VCaP (cell line): Measurements from ENCODE around the gene PTPRU.

ENCODE experiments used
- H3K27ac ChIP-seq: fragments of 450-650 bp; 2 replicates; pipeline ENCODE4 v1.5.1; 2017
- TF ChIP-seq, protein P1 (sequence below): fragments of 450-650 bp; conservative IDR thresholded peaks from 2 replicates; pipeline ENCODE4 v1.5.1; 2017; ENCODE audit warnings: mild to moderate bottlenecking, moderate library complexity

The PTPRU gene

DNA sequence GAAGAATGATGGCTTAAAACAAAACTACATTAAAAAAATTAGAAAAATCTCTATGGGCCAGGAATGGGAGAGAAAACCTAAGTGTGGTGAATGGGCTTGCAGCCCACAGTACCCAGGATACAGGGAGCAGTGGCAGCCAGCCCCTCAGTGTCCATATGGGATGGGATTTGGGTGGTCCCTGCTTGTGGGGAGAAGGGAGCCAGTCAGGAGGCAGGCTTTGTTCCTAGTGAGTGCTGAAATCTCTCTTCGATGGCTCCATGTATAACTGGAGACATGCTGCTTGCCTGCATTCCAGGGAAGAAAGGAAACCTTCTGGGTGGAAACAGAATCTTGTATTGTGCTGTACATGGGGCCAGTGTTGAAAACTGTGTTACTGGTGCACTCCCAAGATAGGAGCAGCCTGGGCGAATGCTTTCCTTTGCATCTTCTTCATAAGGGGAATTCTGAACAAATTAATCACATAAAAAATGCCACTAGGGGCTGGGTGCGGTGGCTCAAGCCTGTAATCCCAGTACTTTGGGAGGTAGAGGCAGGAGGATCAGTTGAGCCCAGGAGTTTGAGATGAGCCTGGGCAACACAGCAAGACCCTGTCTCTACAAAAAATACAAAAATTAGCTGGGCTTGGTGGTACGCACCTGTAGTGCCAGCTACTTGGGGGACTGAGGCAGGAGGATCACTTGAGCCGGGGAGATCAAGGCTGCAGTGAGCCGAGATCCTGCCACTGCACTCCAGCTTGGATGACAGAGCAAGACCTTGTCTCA lies 36.0 kb downstream of the PTPRU start:
- H3K27ac ChIP-seq: no peak overlapping the region
- TF ChIP-seq, protein P1, sequence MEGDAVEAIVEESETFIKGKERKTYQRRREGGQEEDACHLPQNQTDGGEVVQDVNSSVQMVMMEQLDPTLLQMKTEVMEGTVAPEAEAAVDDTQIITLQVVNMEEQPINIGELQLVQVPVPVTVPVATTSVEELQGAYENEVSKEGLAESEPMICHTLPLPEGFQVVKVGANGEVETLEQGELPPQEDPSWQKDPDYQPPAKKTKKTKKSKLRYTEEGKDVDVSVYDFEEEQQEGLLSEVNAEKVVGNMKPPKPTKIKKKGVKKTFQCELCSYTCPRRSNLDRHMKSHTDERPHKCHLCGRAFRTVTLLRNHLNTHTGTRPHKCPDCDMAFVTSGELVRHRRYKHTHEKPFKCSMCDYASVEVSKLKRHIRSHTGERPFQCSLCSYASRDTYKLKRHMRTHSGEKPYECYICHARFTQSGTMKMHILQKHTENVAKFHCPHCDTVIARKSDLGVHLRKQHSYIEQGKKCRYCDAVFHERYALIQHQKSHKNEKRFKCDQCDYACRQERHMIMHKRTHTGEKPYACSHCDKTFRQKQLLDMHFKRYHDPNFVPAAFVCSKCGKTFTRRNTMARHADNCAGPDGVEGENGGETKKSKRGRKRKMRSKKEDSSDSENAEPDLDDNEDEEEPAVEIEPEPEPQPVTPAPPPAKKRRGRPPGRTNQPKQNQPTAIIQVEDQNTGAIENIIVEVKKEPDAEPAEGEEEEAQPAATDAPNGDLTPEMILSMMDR: no peak

DNA sequence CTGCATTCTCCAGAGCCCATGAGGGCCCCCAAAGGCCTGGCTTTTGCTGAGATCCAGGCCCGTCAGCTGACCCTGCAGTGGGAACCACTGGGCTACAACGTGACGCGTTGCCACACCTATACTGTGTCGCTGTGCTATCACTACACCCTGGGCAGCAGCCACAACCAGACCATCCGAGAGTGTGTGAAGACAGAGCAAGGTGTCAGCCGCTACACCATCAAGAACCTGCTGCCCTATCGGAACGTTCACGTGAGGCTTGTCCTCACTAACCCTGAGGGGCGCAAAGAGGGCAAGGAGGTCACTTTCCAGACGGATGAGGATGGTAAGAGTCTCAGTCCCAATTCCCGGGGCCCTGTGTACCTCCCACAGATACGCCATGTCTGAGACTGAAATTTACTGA lies 39.1 kb downstream of the PTPRU start:
- TF ChIP-seq, protein P1: no peak
- no peak overlapping the region for H3K27ac ChIP-seq

DNA sequence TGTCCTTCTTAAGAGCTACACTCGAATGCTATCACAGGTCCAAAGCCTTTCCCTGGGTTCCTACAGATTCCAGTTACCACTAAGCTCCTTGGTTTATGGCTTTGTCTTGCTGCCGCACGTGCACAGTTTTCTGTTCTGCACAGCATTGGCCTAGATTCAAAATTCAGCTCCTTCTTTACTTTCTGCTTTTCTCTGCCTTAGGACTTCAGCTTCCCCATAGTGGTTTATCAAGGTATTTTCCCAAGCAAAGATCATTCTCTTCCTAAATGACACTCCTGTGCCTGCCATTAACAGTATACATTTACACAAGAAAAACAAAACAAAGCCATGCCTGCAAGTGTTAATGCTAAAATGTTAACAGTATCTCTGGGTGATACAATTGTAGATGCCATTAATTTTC lies 41.8 kb downstream of the PTPRU start:
- no peak overlapping the region for H3K27ac ChIP-seq
- TF ChIP-seq, protein P1: no peak

DNA sequence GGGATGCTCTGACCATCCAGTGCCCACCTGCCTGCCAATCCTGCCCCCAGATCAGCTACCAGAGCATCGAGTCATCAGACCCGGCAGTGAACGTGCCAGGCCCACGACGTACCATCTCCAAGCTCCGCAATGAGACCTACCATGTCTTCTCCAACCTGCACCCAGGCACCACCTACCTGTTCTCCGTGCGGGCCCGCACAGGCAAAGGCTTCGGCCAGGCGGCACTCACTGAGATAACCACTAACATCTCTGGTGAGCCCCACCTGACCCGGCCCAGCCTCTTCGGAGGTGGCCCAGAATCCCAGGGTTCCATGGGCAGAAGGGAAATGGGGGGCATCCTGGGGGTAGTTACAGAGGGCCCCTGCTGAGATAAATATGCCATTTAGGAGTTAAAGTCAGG lies 43.1 kb downstream of the PTPRU start:
- TF ChIP-seq, protein P1: no peak
- no peak overlapping the region for H3K27ac ChIP-seq

DNA sequence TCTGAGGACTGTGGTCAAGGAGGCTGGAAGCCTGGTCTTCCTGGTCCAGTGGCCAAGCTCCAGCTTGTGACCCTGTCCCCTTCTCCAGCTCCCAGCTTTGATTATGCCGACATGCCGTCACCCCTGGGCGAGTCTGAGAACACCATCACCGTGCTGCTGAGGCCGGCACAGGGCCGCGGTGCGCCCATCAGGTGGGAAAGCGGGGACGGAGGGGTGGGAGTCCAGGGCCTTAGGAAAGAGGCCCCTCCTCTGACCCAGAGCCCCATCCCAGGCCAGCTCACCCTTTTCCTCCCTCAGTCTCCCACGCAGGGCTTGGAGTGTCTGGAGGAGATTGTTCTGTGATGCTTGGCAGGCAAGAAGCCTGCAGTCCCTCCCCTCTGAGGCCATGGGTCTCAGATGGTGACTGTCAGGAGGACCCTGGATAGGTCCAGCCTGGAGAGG lies 43.6 kb downstream of the PTPRU start:
- H3K27ac ChIP-seq: no peak overlapping the region
- TF ChIP-seq, protein P1: no peak

DNA sequence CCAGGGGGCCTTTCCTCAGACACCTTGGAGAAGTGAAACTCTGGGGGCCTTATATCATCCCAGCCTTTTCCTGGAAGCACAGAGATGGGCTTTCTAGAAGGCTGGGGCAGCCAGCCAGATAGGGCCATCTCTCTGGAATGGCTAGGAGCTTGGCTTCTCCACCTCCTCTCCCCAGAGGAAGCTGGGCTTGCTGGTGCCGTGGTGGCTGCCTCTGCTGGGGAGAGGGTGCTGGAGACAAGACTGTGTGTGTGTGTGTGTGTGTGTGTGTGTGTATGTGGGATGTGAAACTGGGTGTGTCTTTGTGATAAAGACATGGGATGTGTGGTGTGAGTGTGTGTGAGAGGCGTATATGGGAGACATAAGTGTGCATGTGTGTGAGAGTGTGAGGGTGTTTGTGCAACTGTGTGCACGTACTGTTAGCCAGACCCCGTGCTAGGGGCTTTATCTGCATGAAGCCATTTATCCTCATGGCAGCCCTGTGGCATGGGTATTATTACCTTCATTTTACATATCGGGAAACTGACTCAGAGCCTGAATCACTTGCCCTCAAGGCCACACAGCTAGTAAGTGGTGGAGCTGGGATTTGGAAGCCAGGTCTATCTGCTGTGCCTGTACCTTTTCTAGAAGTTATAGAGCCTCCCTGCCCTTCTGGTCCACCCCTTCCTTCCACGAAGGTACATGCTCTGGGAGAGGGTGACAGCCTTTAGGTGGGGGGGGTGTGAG lies 44.2 kb downstream of the PTPRU start:
- TF ChIP-seq, protein P1: no peak

DNA sequence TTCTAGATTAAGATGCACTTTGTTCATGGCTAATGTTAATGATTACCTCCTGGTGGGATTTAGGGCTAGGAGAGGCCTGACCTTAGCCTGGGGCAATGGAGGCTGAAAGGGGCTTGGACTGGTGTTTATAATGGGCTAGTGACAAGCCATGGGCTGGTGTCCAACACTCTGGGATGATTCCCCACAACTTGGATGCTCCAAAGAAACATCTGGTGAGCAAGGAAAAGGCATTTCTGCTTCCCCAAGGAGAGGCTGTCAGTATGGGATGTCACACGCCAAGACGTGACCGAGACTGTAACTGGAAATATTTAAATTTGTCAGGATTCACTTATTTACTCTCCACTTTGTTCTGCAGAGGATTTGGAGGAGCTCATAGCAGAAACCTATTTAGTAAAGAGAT lies 45.2 kb downstream of the PTPRU start:
- H3K27ac ChIP-seq: no peak overlapping the region
- TF ChIP-seq, protein P1: no peak

More for the DNA sequence above, 44.2 kb downstream of the PTPRU start:
- H3K27ac ChIP-seq: no peak overlapping the region
